PC-3 (cell line): ENCODE results near the gene ADAMTS19. TPM values are rescaled to one million over a fixed set of nuclear protein-coding genes. Genes with fewer than 3 reads are reported as not detected.

Experiments
- ATAC-seq: fragments of 200-7000 bp; cut with Tn5 transposase; 2 replicates; pipeline ENCODE4 v1.9.1; 2020; ENCODE audit warnings: mild to moderate bottlenecking, moderate library complexity
- BruUV-seq: library from RNA; stranded (reverse); fragments of 400-500 nt; replicated peaks from 2 replicates; lab custom pipeline; 2021; lab: Mats Ljungman, UMichigan
- CTCF ChIA-PET: fragments of 300-600 bp; sonication (Branson Sonifier 250); formaldehyde crosslinking; loops from one replicate; lab custom pipeline; 2022; ENCODE audit warnings: antibody characterized with exemption; lab: Charles Lee
- POLR2A ChIA-PET: fragments of 300-600 bp; sonication (Branson Sonifier 250); formaldehyde crosslinking; loops from one replicate; lab custom pipeline; 2022; ENCODE audit warnings: antibody characterized with exemption; ENCODE audit not compliant: unreplicated experiment; lab: Charles Lee
- DNase-seq: peaks from one replicate; pipeline ENCODE4 v3.0.0-alpha.2; 2015
- H2AFZ ChIP-seq: fragments of 300-600 bp; sonication (generic); 2 replicates; pipeline ENCODE4 v1.6.0; 2016; ENCODE audit warnings: antibody characterized with exemption, low read length
- H3F3A ChIP-seq: fragments of 300-600 bp; sonication (generic); one replicate; pipeline ENCODE4 v1.6.0; 2017; ENCODE audit warnings: antibody characterized with exemption, low read length, control low read depth, mild to moderate bottlenecking; ENCODE audit not compliant: unreplicated experiment
- H3K27ac ChIP-seq: fragments of 300-600 bp; sonication (generic); 2 replicates; pipeline ENCODE4 v1.5.1; 2016; ENCODE audit warnings: mild to moderate bottlenecking, low read length
- H3K27me3 ChIP-seq: fragments of 300-600 bp; sonication (generic); 2 replicates; pipeline ENCODE4 v1.6.1; 2016; ENCODE audit warnings: low read length, mixed read lengths
- H3K36me3 ChIP-seq: fragments of 300-600 bp; sonication (generic); 2 replicates; pipeline ENCODE4 v1.6.1; 2016; ENCODE audit warnings: low read depth, mixed run types, low read length, mixed read lengths
- H3K4me1 ChIP-seq: fragments of 300-600 bp; sonication (generic); 2 replicates; pipeline ENCODE4 v1.5.1; 2016; ENCODE audit warnings: low read length; ENCODE audit not compliant: insufficient read depth
- H3K4me2 ChIP-seq: fragments of 300-600 bp; sonication (generic); 2 replicates; pipeline ENCODE4 v1.6.0; 2016; ENCODE audit warnings: low read length
- H3K4me3 ChIP-seq: fragments of 300-600 bp; sonication (generic); 2 replicates; pipeline ENCODE4 v1.5.1; 2016; ENCODE audit warnings: mild to moderate bottlenecking, low read length, mixed read lengths
- H3K79me2 ChIP-seq: fragments of 300-600 bp; sonication (generic); 2 replicates; pipeline ENCODE4 v1.6.1; 2017; ENCODE audit warnings: low read length, mixed read lengths
- H3K9ac ChIP-seq: fragments of 300-600 bp; sonication (generic); 2 replicates; pipeline ENCODE4 v1.6.0; 2016; ENCODE audit warnings: mild to moderate bottlenecking, low read length
- H3K9me2 ChIP-seq: fragments of 300-600 bp; sonication (generic); replicated peaks from 2 replicates; pipeline ENCODE4 v1.6.1; 2016; ENCODE audit warnings: mixed run types, low read length, mixed read lengths
- H3K9me3 ChIP-seq: fragments of 300-600 bp; sonication (generic); 2 replicates; pipeline ENCODE4 v1.6.1; 2016; ENCODE audit warnings: low read length, mixed read lengths
- H4K20me1 ChIP-seq: fragments of 300-600 bp; sonication (generic); 2 replicates; pipeline ENCODE4 v1.6.1; 2016; ENCODE audit warnings: low read length, mixed read lengths
- EZH2 ChIP-seq: fragments of 300-600 bp; sonication (generic); IDR thresholded peaks from one replicate; pipeline ENCODE4 v1.6.1; 2017; ENCODE audit warnings: antibody characterized with exemption, mild to moderate bottlenecking, low read length; ENCODE audit not compliant: unreplicated experiment
- EZH2phosphoT487 ChIP-seq: fragments of 300-600 bp; sonication (generic); IDR thresholded peaks from 2 replicates; pipeline ENCODE4 v1.6.1; 2018; ENCODE audit warnings: mild to moderate bottlenecking, antibody characterized with exemption, low read length, borderline replicate concordance
- intact Hi-C: fragments of 100-400 bp; cut with micrococcal nuclease; formaldehyde crosslinking; loops from 2 replicates; pipeline ENCODE4 v1.9.0; 2023
- total RNA-seq: library from RNA; depleted of rRNA; stranded (reverse); fragments of >200 nt; gene quantifications from 2 replicates; pipeline ENCODE4 v1.2.3, GENCODE V29; 2014
- TF ChIP-seq, protein P1 (sequence below): fragments of 300-600 bp; sonication (generic); conservative IDR thresholded peaks from 2 replicates; pipeline ENCODE4 v1.5.1; 2017; ENCODE audit warnings: antibody characterized with exemption, low read depth, mild to moderate bottlenecking, low read length

Gene ADAMTS19
- total RNA-seq, 1 experiment from 2014 or later = not detected

DNA sequence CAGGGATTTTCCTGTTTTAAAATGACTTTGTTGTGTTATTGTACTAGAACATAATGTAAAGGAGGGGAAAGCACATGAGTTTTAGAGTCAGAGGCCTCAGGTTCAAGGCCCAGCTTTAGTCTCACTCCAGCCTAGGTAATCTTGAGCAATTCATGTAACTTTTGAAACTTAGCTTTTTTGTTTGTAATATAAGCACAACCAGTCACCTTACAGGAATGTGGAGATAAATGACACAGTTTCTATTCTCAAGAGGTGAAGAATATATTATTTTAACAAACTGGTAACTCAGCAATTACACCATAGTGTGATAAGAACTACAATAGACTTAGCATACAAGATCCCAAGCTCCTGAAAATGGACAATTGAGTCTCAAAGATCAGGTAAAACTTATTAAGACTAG lies 51.2 kb downstream of the ADAMTS19 start:
- peaks cover 14% of the 10 kb centered on the region; the same call in 1 of the 2 replicates for H3K27me3 ChIP-seq
- H3K4me1 ChIP-seq = no peaks in the 10 kb centered on the region
- H3K4me3 ChIP-seq = no peak overlapping the region
- TF ChIP-seq, protein P1, sequence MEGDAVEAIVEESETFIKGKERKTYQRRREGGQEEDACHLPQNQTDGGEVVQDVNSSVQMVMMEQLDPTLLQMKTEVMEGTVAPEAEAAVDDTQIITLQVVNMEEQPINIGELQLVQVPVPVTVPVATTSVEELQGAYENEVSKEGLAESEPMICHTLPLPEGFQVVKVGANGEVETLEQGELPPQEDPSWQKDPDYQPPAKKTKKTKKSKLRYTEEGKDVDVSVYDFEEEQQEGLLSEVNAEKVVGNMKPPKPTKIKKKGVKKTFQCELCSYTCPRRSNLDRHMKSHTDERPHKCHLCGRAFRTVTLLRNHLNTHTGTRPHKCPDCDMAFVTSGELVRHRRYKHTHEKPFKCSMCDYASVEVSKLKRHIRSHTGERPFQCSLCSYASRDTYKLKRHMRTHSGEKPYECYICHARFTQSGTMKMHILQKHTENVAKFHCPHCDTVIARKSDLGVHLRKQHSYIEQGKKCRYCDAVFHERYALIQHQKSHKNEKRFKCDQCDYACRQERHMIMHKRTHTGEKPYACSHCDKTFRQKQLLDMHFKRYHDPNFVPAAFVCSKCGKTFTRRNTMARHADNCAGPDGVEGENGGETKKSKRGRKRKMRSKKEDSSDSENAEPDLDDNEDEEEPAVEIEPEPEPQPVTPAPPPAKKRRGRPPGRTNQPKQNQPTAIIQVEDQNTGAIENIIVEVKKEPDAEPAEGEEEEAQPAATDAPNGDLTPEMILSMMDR = no peak
- TF ChIP-seq EZH2phosphoT487 = no peak
- no peak for TF ChIP-seq EZH2
- BruUV-seq = no TSS peak
- DNase-seq (no peak), ATAC-seq (no peak)
- ChIA-PET POLR2A (no interaction called here), CTCF (no interaction called here)
- no peak overlapping the region for H3K4me2 ChIP-seq
- H3K9ac ChIP-seq = no peak overlapping the region
- H3K27ac ChIP-seq = no peak overlapping the region
- no peaks in the 10 kb centered on the region for H3F3A ChIP-seq
- H3K36me3 ChIP-seq = no peaks in the 10 kb centered on the region
- H3K79me2 ChIP-seq = no peaks in the 10 kb centered on the region
- H3K9me2 ChIP-seq = no peaks in the 10 kb centered on the region
- no peaks in the 10 kb centered on the region for H3K9me3 ChIP-seq
- intact Hi-C loops = no loop called here
- H2AFZ ChIP-seq = no peak overlapping the region
- H4K20me1 ChIP-seq = no peaks in the 10 kb centered on the region

DNA sequence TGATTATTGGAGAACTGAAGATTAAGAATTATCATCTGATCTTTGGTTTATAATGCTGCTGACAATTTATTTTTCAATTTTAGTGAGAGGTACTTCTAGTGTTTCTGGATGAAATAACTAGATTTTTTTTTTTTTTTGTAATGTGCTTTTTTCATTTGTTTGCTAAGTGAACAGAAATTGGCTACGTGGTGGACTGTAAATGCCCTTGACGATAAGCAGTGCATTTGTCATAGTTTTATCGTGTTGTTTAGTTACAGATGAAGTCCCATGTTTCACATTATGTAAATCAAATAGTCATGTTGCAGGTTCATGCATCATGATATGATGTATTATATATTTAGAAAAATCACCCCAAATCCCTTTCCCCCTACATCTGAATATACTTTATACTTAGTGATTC lies 81.0 kb downstream of the ADAMTS19 start:
- no peak overlapping the region for H3K4me3 ChIP-seq
- H3K36me3 ChIP-seq = no peaks in the 10 kb centered on the region
- POLR2A ChIA-PET = no interaction called here
- BruUV-seq = no TSS peak
- no peaks in the 10 kb centered on the region for H3K79me2 ChIP-seq
- no peak overlapping the region for H3K9ac ChIP-seq
- DNase-seq = no peak
- H4K20me1 ChIP-seq = no peaks in the 10 kb centered on the region
- H3K4me2 ChIP-seq = no peak overlapping the region
- intact Hi-C loops = loop anchor here (1.0 kb wide), 1 partner anchor 227 kb away; no protein-coding TSS in a partner anchor
- H3K9me3 ChIP-seq = no peaks in the 10 kb centered on the region
- H3F3A ChIP-seq = no peaks in the 10 kb centered on the region
- ATAC-seq = no peak
- no peak overlapping the region for H3K27ac ChIP-seq
- H3K27me3 ChIP-seq = no peaks in the 10 kb centered on the region
- no peaks in the 10 kb centered on the region for H3K4me1 ChIP-seq
- CTCF ChIA-PET = no interaction called here
- no peak overlapping the region for H2AFZ ChIP-seq
- no peaks in the 10 kb centered on the region for H3K9me2 ChIP-seq
- TF ChIP-seq, protein P1 = no peak
- TF ChIP-seq EZH2phosphoT487 (no peak), EZH2 (no peak)

DNA sequence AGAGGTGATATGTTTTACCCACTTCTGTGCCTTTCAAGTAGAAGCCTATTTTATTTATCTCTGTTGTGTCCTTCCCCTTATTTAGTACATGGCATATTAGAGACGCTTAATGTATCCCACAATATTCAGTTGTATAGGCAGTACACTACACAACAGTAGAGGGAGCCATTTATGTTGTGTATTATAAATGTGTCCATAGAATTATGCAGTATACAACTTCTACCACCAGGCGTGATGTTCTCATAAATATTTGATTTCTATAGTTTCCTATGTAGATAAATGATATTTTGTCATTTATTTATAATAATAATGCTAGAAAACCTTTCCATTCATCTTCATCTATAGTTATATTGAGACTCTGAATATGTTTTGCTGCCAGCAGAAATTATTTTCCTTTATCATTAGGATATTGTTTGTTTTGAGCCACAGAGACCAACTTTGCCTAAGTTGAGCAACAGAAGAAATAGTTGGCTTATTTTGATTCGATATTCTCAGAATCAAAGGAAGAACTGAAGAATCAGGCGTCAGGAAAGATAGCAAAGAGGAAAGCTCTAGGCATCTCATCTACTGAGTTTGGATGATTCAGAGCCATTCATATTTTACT lies 81.7 kb downstream of the ADAMTS19 start:
- H3K9me2 ChIP-seq = no peaks in the 10 kb centered on the region
- CTCF ChIA-PET = no interaction called here

More for the DNA sequence above, 81.7 kb downstream of the ADAMTS19 start:
- TF ChIP-seq, protein P1 = peak; percentile 69
- no peak for TF ChIP-seq EZH2
- H3K4me1 ChIP-seq = no peaks in the 10 kb centered on the region
- H2AFZ ChIP-seq = no peak overlapping the region
- POLR2A ChIA-PET = no interaction called here
- no peaks in the 10 kb centered on the region for H4K20me1 ChIP-seq
- BruUV-seq = no TSS peak
- no peak overlapping the region for H3K4me3 ChIP-seq
- H3K4me2 ChIP-seq = no peak overlapping the region
- DNase-seq (peak; percentile 53), ATAC-seq (peak; percentile 85)
- H3K36me3 ChIP-seq = no peaks in the 10 kb centered on the region
- H3K79me2 ChIP-seq = no peaks in the 10 kb centered on the region
- no peak overlapping the region for H3K9ac ChIP-seq
- H3K9me3 ChIP-seq = no peaks in the 10 kb centered on the region
- intact Hi-C loops = loop anchor here (1.0 kb wide), 1 partner anchor 227 kb away; no protein-coding TSS in a partner anchor
- no peak overlapping the region for H3K27ac ChIP-seq
- no peaks in the 10 kb centered on the region for H3K27me3 ChIP-seq
- no peaks in the 10 kb centered on the region for H3F3A ChIP-seq
